Globus pallidus (tissue), 1 donor: Measurements from ENCODE around the gene GPR148.
"Not testable (repeated sequence)": the region's sequence is repeated elsewhere in the genome, so short reads cannot be mapped to it uniquely, and the experiment has no call there.

Experiments used
- DNase-seq: peaks from one replicate; pipeline ENCODE4 v3.0.0-alpha.2; 2015; ENCODE audit warnings: low spot score

Gene GPR148, protein sequence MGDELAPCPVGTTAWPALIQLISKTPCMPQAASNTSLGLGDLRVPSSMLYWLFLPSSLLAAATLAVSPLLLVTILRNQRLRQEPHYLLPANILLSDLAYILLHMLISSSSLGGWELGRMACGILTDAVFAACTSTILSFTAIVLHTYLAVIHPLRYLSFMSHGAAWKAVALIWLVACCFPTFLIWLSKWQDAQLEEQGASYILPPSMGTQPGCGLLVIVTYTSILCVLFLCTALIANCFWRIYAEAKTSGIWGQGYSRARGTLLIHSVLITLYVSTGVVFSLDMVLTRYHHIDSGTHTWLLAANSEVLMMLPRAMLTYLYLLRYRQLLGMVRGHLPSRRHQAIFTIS

DNA sequence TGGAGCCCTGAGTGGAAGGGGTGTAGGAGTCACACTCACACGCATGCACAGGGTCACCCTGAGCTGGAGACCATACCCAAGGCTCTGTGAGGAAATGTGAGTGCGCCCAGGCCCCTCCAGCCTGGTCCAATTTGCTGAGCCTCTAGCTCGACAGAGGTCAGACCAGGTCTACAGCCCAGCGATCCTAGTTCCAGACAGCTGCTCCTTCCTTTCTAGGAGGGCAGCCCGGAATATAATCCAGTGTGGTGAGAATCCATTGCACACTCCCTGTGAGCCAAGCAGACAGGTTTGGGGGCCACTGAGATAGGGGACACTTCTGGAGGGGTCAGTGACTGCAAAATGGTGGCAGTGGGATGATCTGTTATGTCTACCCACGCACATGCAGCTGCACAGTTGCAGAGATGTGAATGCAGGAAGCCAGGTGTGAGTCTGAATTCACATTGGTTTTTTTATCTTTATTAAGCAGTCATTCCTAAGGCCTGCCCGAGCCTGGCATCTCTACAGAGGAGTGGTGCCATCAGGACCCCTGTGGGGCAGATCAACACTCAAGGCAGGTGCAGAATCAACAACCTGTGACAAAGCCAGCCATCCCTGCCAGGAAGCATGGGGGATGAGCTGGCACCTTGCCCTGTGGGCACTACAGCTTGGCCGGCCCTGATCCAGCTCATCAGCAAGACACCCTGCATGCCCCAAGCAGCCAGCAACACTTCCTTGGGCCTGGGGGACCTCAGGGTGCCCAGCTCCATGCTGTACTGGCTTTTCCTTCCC, at the start of gene GPR148:
TSS of gene GPR148 (plus strand) at position 522 of the 768 bp plus-strand sequence. CDS start at position 604, 82 bp downstream.
- no peak for DNase-seq

DNA sequence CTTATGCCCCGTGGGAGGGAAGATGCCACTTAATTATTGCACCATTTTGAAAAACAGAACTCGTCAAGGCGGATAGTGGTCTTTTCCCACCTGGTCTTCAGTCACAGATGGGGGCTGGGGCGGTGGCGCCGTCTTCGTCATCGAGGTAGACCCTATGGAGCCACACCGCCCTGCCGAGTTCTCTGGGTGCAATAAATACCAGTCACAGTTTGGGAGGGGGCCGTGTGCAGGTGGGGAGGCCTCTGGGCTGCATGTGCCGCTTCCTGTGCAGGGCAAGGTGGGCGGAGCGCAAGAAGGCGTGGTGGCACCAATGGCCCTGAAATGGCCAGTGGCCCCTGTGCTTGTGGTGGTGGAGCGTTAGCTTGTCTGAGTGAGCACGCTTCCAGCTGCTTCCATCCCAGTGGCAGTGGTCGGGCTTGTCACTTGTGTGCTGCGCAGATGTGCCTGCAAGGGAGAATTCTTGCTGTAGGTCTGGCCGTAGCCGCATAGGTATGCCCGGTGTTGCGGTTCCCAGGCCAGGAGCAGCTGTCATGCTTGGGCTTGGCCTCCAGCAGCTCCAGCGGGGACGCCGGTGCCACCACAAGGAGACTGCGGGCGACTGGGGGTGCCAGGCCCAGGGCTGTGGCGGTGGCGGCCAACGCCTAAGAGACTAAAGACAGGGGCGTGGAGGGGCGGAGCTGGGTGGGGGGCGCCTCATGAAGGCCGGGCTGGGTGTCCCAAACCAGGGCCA, 36.7 kb upstream of the GPR148 start:
- DNase-seq: not testable (repeated sequence)

DNA sequence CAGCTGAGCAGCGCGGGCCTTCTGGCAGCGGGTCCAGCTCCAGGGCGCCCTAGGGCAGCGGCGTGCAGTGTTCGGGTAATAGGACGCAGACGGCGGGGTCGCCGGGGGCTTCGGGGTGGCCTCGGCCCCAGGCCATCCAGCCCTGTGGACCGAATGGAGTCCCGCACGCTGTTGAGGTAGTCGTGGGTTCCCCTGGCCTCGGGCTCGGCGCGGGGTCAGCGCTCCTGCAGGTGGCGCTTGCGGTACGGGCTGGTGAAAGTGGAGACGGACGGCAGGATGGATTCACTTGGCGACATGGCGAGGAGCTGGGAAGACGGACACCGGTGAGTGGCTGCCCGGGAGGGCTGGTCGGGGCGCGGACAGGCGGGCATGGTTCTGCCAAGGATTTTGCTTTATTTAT, 35.4 kb upstream of the GPR148 start:
- peak; percentile 6 for DNase-seq

DNA sequence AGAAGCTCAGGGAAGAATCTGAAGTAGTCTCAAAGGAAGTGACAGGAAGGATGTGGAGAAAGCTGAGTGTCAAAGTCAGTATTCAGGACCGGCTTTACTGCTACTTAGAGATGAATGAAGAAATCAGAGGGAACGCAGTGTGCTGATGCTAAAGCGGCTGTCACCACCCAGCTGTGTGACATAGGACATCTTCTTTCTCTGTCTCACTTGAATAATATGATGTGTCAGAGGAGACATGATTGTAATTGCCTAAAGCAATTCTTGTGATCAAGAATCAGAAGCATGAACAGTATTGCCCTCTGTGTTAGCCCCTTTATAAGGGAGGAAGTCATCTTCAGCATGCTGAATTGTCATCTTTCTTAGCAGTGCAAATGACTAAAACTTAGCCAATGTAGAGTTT, 25.6 kb upstream of the GPR148 start:
- DNase-seq: not testable (repeated sequence)

DNA sequence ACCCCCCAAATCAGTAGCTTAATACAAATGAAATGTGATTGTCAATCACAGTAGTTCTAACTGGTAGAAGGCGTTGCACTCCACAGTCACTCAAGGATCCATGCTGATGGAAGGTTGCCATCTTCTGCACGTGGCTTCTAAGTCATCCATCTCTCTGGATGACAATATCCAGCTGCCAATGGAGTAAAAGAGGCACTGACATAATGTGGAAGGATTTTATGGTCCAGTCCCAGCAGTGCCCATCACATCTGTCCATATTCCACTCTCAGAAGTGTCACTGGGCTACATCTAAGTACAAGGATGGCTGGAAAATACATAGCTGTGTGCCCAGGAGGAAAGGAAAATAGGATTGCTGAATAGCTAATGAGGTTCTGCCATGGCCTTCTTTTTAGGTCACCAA, 14.1 kb upstream of the GPR148 start:
- DNase-seq: not testable (repeated sequence)

DNA sequence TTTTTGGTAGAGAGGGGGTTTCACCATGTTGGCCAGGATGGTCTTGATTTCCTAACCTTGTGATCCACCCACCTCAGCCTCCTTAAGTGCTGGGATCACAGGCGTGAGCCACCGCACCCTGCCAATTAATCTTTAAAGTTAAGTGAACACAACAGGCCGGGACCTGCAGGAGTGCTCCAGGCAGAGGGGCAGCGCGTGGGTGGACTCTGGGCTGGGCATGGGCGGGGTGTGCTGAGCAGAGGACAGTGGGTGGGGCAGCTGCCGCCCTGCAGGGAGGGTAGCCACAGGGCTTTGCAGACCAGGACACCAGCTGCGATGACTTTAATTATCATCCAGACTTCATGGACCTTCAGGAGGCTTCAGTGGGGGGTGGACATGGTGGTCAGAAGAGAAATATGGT, 8.8 kb upstream of the GPR148 start:
- no peak for DNase-seq

DNA sequence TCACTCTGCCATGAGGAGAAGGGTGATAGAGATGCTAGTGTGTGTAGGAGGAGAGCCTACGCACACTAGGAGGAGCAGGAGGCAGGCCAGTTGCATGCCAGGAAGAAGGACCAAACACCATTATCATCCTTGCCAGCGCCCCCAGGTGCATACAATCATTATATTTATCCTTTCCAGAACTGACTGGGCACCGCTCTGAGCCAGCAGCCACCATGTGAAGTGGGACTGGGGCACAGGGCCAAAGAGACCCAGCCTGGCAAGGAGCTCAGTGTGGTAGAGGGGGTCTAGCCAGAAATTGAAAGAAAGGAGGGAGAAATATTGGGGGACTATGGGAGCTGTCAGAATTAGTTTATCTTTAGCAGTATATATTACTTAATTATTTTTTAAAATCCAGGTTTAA, 8.3 kb upstream of the GPR148 start:
- no peak for DNase-seq

DNA sequence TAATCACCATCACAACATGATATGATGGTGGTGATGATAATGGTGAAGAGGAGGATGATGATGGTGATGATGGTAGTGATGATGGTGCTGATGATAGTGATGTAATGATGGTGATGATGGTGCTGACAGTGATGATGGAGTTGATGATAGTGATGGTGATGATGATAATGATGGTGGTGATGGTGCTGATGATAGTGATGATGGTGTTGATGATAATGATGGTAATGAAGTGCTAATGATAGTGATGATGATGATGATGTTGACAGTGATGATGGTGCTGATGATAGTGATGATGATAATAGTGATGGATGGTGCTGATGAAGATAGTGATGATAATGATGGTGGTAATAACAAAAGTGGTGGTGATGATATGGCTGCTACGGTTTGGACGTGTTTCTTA, 4.4 kb upstream of the GPR148 start:
- no peak for DNase-seq

DNA sequence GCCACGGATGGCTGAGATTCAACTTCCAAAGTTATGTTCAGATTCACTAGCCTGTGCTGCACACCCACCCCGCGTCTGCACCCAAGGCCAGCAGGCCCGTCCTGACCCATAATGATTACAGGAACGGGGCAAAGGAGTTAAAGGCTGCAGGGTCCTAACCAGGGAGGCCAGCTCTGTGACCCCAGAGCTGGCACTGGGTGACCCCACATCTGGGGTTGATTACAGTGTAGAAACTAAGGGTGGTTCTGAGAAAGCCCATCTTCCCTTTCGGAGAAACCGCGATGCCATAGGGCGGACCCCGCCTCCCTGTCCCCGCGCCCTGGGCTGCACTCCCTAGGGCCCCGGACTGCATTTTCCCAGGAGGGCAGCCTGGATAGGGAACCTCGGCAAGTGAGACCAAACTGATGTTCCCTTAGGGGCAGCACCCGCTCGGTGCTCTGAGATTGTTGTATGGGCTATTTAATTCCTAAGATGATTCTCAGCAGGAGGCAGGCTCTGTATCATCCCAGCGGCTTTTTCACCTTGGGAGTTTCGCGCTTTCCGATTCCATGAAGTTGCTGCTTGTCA, 2.2 kb upstream of the GPR148 start:
- DNase-seq: no peak

DNA sequence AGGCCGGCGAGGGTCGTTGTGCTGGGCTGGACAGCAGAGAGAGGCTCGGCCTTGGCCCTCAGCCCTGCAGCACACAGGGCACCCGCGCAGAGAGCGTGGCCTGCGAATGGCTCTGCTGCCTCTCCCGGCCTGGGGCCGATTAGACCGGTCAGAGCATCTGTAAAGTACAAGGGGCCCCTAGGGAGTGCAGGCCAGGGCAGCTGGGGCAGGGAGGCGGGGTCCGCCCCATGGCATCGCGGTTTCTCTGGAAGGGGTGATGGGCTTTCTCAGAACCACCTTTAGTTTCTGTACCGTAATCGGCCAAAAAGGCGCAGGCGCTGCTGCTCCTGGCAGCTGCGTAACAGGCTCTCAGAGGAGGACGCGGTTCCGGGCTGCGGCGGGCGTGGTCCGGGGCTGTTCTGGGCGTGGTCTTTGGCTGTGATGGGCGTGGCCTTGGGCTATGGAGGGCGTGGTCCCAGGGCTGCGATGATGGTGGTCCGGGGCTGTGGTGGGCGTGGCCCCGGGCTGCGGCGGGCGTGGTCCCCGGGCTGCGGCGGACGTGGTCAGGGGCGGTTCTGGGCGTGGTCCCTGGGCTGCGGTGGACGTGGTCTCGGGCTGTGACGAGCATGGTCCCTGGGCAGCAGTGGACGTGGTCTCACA, 1.5 kb upstream of the GPR148 start:
- peak; percentile 31 for DNase-seq

DNA sequence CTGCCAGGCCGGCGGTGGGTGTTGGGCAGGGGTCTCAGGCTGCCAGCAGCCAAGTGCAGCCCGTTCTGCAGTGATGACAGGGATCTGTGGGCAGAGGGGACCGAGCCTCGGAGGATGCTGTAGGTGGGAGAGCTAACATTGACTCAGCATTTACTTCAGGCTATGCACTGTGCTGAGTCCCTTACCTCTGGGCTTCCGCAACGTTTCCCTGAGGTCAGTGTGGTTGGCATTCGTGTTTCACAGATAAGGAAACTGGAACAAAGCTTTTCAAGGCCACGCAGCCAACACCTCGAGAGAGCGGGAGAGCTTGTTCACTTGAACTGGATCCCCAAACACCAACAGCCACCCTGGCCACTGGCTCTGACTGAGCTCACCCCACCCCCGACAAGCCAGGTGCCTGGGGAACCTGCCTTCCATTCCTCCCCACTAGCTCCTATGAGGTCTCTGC, 839 bp upstream of the GPR148 start:
- no peak for DNase-seq

DNA sequence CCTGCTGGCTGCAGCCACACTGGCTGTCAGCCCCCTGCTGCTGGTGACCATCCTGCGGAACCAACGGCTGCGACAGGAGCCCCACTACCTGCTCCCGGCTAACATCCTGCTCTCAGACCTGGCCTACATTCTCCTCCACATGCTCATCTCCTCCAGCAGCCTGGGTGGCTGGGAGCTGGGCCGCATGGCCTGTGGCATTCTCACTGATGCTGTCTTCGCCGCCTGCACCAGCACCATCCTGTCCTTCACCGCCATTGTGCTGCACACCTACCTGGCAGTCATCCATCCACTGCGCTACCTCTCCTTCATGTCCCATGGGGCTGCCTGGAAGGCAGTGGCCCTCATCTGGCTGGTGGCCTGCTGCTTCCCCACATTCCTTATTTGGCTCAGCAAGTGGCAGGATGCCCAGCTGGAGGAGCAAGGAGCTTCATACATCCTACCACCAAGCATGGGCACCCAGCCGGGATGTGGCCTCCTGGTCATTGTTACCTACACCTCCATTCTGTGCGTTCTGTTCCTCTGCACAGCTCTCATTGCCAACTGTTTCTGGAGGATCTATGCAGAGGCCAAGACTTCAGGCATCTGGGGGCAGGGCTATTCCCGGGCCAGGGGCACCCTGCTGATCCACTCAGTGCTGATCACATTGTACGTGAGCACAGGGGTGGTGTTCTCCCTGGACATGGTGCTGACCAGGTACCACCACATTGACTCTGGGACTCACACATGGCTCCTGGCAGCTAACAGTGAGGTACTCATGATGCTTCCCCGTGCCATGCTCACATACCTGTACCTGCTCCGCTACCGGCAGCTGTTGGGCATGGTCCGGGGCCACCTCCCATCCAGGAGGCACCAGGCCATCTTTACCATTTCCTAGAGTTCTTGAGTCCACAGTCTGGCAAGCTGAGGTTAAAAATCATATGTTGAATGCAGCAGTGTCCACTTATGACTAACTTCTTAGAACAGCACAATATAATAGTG, 741 bp downstream of the GPR148 start:
- no peak for DNase-seq

DNA sequence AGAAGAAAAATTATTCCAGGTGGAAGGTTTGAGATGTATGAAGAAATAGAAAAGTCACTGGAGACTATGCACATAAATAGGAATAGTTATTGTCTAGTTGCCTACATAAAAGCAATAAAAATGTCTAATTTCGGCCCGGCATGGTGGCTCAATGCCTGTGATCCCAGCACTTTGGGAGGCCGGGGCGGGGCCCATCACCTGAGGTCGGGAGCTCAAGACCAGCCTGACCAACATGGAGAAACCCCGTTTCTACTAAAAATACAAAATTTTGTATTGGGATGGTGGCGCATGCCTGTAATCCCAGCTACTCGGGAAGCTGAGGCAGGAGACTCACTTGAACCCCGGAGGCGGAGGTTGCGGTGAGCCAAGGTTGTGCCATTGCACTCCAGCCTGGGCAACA, 3.4 kb downstream of the GPR148 start:
- DNase-seq: not testable (repeated sequence)

DNA sequence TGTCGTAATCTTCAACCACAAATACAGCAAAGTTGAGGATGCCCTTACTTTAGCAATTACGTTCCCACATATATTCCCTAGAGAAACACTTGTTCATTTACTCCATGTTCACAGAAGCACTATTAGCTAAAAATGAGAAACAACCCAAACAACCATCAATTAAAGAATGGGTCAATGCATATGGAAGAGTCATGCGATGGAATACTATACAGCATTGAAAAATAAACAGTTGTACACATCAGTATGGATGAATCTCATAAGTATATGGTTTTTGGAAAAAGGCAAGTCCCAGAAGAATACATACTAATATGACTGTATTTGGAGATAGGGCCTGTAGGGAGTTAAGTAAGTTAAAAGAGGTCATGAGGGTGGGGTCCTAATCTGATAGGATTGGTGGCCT, 6.3 kb downstream of the GPR148 start:
- no peak for DNase-seq

DNA sequence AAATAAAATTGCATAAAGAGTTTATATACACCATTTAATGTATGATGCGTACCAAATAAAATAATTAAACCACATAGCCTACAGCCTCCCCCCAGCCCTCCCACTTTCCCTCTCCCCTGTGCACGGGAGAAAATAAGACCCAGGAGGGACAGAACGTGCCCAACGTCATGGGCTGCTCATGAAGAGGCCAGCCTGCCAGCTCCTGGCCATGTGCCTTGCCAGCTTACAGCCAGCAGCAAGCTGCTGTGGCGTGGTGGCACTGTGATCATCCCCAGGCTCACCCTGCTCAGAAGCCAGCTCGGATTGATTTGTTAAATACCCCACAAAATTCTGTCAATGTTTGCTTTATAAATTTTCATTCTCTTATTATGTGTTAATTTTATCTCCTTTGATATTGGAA, 7.6 kb downstream of the GPR148 start:
- DNase-seq: no peak

DNA sequence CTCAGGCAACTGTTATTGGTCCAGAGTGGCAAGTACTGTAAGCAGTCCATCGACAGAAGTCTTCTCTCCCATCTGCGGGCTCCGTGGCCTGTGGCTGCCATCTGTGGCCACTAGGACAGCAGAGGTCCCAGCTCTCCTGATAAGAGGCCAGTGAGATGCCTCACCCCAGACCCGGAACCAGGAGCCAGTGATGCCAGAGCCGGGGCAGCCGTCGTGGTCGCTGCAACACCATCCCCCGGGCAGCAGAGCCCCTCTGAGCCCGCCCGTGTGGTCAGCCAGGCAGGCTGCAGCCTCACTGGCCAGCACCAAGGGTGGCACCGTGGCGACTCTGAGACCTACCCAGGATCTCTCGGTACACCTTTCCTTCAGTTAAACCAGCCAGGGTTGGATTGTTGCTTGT, 8.7 kb downstream of the GPR148 start:
- no peak for DNase-seq

DNA sequence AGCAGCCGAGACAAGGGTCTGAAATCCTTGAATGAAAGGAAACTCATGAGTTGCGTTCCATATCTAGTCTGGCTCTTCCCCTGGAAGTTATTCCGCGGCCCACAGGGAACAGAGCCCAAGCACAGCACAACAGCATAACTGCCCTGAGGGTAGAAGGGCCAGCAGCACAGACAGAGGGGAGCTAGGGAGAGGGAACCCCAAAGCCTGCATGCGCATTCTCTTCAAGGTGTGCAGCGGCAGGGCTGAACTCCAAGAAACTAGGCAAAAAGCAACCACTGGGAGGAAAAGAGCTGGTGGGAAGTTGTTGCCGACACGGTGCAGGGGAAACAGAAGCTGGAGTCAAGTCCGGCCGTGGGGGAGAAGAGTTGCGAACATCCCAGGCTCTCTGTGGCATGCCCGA, 11.8 kb downstream of the GPR148 start:
- no peak for DNase-seq

DNA sequence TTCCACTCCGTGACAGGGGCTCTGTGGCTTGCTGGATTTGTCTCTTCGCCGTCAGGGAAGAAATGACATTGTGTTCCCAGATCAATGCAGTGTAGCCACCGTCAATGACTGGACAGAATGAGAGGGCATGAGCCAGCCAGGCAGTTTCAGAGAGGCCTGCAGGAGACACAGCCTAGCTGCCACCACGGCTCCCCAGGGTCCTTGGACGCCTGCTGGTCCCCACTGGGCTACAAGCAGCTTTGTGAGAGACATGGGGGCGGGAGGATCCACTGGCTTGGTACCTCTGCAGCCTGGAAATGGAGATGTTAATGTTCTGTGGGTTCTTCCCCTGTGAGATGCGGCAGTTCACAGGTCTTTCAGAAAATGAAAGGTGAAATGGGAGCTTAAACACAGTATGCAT, 14.4 kb downstream of the GPR148 start:
- DNase-seq: no peak

DNA sequence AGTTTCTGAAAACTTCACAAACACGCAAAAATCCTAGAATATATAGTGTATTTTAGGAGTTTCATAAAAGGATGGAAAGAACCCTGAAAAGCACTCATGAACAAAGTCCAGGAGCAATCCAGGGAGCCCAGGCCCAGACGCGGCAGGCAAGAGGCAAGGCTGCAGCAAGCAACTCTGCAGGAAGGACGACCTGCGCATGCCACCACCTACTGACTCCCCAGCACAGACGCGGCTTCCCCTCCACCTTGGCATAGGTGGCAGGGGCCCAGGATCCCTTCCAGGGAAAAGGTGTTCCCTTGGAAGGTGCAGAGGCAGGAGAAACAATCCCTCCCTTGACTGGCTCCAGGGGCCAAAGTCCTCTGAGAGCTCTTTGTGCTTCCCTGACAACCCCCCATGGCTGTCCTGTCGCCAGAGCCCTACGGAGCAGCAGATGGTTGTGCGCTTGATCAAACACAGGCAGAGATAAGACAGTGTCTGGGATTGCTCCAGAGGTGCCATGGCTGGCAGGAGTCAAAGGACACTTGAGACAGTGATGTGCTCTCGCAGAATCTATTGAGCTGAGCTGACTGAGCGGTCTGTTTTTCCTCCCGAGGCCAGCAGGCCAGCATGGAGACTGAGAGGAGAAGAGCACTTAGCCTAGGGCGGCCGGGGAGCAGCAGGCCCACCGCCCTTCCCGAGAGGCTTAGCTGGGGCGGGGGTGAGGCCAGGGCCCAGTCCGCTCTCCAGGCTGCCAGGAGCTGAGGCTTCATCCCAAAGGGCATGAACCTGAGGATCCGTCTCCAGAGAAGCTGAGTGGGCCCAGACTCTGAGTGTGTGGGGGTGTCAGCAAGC, 15.6 kb downstream of the GPR148 start:
- DNase-seq: no peak

DNA sequence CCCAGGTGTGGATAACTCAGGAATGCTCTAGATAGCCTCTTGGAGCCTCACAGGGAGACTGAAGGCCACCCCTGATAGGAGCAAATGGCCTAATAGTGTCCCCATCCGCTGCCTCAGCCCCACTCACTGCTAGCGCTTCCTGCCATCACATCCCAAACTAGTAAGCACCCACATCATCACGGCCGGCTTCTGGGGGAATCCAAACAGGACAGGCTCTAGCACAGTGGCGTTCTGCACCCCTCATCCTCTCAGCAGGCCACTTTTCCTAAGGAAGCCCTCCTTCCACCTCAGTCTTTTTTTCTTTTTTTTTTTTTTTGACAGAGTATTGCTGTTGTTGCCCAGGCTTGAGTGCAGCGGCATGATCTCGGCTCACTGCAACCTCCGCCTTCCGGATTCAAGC, 20.2 kb downstream of the GPR148 start:
- no peak for DNase-seq
